Measurements from ENCODE around the gene PACS1.

DNA sequence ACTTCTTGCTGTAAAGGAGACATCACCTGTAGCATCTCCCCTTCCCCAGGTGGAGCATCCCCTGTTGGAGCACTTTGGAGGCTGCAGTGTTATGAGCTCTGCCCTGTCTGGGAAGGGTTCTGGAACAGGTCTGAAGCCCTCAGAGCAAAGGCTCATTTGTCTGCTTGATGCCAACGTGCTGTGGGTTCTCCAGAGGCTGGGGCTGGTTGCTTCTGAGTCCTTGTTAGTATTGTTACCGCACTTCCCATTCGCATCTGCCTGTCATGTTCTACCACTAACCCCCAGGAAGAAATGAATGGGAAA, 73.1 kb downstream of the PACS1 start:
- TF ChIP-seq, protein P1, sequence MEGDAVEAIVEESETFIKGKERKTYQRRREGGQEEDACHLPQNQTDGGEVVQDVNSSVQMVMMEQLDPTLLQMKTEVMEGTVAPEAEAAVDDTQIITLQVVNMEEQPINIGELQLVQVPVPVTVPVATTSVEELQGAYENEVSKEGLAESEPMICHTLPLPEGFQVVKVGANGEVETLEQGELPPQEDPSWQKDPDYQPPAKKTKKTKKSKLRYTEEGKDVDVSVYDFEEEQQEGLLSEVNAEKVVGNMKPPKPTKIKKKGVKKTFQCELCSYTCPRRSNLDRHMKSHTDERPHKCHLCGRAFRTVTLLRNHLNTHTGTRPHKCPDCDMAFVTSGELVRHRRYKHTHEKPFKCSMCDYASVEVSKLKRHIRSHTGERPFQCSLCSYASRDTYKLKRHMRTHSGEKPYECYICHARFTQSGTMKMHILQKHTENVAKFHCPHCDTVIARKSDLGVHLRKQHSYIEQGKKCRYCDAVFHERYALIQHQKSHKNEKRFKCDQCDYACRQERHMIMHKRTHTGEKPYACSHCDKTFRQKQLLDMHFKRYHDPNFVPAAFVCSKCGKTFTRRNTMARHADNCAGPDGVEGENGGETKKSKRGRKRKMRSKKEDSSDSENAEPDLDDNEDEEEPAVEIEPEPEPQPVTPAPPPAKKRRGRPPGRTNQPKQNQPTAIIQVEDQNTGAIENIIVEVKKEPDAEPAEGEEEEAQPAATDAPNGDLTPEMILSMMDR (IDR thresholded peaks at IDR 0.05) = no peak
- TF ChIP-seq POLR2AphosphoS5 (IDR thresholded peaks at IDR 0.05) (no peak), POLR2A (IDR thresholded peaks at IDR 0.05; ENCODE audit: low read depth) (no peak), EP300 (IDR thresholded peaks at IDR 0.05) (no peak)
